ENCODE measurements around the gene ALDH4A1.
"Not testable (repeated sequence)": the region's sequence is repeated elsewhere in the genome, so short reads cannot be mapped to it uniquely, and the experiment has no call there.

Gene ALDH4A1

GRCh38 chr1:18847723-18848122, 54.6 kb downstream of the ALDH4A1 start:
- DNase-seq; intact Hi-C loops (cut with DNase I): not testable (repeated sequence)

GRCh38 chr1:18840145-18840544, 62.2 kb downstream of the ALDH4A1 start:
- DNase-seq = no peak
- intact Hi-C loops (cut with DNase I) = no loop called here

GRCh38 chr1:18836654-18837053, 65.7 kb downstream of the ALDH4A1 start:
- intact Hi-C loops (cut with DNase I) = no loop called here

GRCh38 chr1:18832319-18832718, 70.0 kb downstream of the ALDH4A1 start:
- intact Hi-C loops (cut with DNase I); DNase-seq: not testable (repeated sequence)

More at GRCh38 chr1:18836654-18837053, 65.7 kb downstream of the ALDH4A1 start:
- DNase-seq = no peak

- intact Hi-C loops (cut with DNase I) = no loop called here
- DNase-seq = no peak
Observed at GRCh38 chr1:18831656-18832055, 70.7 kb downstream of the ALDH4A1 start.

- intact Hi-C loops (cut with DNase I) = no loop called here
- no peak for DNase-seq
Observed at GRCh38 chr1:18830596-18830995, 71.8 kb downstream of the ALDH4A1 start.

GRCh38 chr1:18829671-18830070, 72.7 kb downstream of the ALDH4A1 start:
- intact Hi-C loops (cut with DNase I) = no loop called here
- no peak for DNase-seq

GRCh38 chr1:18828224-18828623, 74.1 kb downstream of the ALDH4A1 start:
- intact Hi-C loops (cut with DNase I) = no loop called here
- no peak for DNase-seq

GRCh38 chr1:18823438-18823837, 78.9 kb downstream of the ALDH4A1 start:
- DNase-seq = no peak
- intact Hi-C loops (cut with DNase I) = loop anchor here (5.0 kb wide), 1 partner anchor 226 kb away; no protein-coding TSS in a partner anchor
